ENCODE data around the gene CELA2B. TPM values are rescaled to one million over a fixed set of nuclear protein-coding genes. Genes with fewer than 3 reads are reported as not detected.

Gene CELA2B
- total RNA-seq, 3 donors from 2014 or later (not counting 1 experiment from before 2014, with no cell fraction given), result not detected

DNA sequence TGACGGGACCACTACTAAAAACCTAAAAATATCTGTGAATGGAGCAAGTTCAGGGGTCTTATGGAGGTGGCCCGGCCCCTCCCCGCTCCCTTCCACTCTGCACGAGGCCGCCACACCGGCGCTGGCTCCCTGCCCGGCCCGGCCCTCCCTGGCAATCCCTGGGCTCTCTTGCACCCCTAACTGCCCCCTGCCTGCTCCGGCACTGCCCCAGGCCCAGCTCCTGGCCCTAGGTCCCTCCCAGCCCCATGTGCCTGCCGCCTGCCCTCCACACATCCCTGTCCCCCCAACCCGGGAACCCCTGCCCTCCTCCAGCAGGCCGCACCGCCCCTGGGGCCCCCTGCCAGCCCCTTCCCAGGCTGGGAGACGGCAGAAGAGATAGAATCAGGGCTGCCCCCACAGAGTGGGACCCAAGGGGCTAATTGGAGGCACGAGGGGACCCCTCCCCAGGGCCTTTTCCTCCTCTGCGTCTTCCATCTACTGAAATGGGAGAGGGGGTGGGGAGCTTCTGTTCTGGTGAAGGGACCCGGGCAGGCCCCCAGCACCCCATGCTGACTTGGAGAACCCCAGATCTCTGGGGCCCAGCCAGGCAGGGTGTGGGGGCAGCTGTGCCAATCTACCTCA lies 47.0 kb upstream of the CELA2B start:
- Histone ChIP-seq H3K9me3 (ENCODE audit: control insufficient read depth, insufficient read depth, low read length) (no peaks in the 10 kb centered on the region), H3K4me1 (ENCODE audit: control insufficient read depth, insufficient read depth, low read length) (peaks cover 58% of the 10 kb centered on the region), H3K27me3 (ENCODE audit: control insufficient read depth, insufficient read depth, low read length) (no peaks in the 10 kb centered on the region), H3K27ac (ENCODE audit: low read length) (peak overlapping the region; percentile 24), H3K4me3 (ENCODE audit: low read length) (no peak overlapping the region), H3K36me3 (ENCODE audit: control insufficient read depth, insufficient read depth, low read length) (peaks cover 70% of the 10 kb centered on the region)
- peaks cover 46 to 73% of the 10 kb centered on the region in 2 donors for H3K4me1 Mint-ChIP-seq
- WGBS (ENCODE audit: insufficient coverage), result 90% methylated on average over 17 of the region's 18 CpGs
- TF ChIP-seq CTCF (IDR thresholded peaks at IDR 0.05), result no peak
- peak overlapping the region; percentile 68 for H3K4me3 Mint-ChIP-seq
- peaks cover 8% of the 10 kb centered on the region for H3K36me3 Mint-ChIP-seq
- peak overlapping the region; percentile 93 to 100 for H3K27ac Mint-ChIP-seq
- no peaks in the 10 kb centered on the region for H3K9me3 Mint-ChIP-seq
- intact Hi-C loops (cut with micrococcal nuclease), result no loop called here
- H3K27me3 Mint-ChIP-seq (ENCODE audit: low read depth in 2 of 2), result no peaks in the 10 kb centered on the region
- ATAC-seq (no peak), DNase-seq (peak in 1 of 2 donors; percentile 41)

DNA sequence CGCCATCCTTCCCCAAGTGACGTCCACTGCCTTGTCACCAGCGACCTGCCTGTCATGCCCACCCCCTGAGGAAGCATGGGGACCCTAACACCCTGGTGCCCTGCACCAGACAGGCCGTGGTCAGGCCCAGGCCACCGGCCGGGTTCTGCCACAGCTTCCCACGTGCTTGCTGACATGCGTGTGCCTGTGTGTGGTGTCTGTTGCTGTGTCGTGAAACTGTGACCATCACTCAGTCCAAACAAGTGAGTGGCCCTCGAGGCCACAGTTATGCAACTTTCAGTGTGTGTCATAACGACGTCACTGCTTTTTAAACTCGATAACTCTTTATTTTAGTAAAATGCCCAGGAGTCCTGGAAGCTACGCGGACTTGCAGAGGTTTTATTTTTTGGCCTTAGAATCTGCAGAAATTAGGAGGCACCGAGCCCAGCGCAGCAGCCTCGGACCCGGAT lies 46.2 kb upstream of the CELA2B start:
- DNase-seq, result peak; percentile 34 to 42
- intact Hi-C loops (cut with micrococcal nuclease), result loop anchor here (2.0 kb wide), 1 partner anchor 13 kb away; no protein-coding TSS in a partner anchor
- no peak overlapping the region for H3K4me3 ChIP-seq (ENCODE audit: low read length)
- H3K4me3 Mint-ChIP-seq, result peak overlapping the region; percentile 74
- peaks cover 8% of the 10 kb centered on the region for H3K36me3 Mint-ChIP-seq
- peaks cover 68% of the 10 kb centered on the region for H3K36me3 ChIP-seq (ENCODE audit: control insufficient read depth, insufficient read depth, low read length)
- TF ChIP-seq CTCF (IDR thresholded peaks at IDR 0.05), result no peak
- H3K27me3 Mint-ChIP-seq (ENCODE audit: low read depth in 2 of 2), result no peaks in the 10 kb centered on the region
- no peaks in the 10 kb centered on the region for H3K27me3 ChIP-seq (ENCODE audit: control insufficient read depth, insufficient read depth, low read length)
- H3K4me1 Mint-ChIP-seq, result peaks cover 42 to 68% of the 10 kb centered on the region in 2 donors
- WGBS (ENCODE audit: insufficient coverage), result 74% methylated on average over 16 of the region's 19 CpGs
- H3K27ac ChIP-seq (ENCODE audit: low read length), result peak overlapping the region; percentile 24
- no peaks in the 10 kb centered on the region for H3K9me3 ChIP-seq (ENCODE audit: control insufficient read depth, insufficient read depth, low read length)
- H3K4me1 ChIP-seq (ENCODE audit: control insufficient read depth, insufficient read depth, low read length), result peaks cover 52% of the 10 kb centered on the region
- H3K27ac Mint-ChIP-seq, result peak overlapping the region; percentile 88 to 93
- peak; percentile 3 to 19 (median 6) for ATAC-seq
- H3K9me3 Mint-ChIP-seq, result no peaks in the 10 kb centered on the region

- ATAC-seq (peak; percentile 51 to 76 (median 57)), DNase-seq (peak; percentile 84)
- peak; percentile 96 for TF ChIP-seq CTCF (IDR thresholded peaks at IDR 0.05)
- Histone ChIP-seq H3K27ac (ENCODE audit: low read length) (peak overlapping the region; percentile 52), H3K36me3 (ENCODE audit: control insufficient read depth, insufficient read depth, low read length) (peaks cover 57% of the 10 kb centered on the region), H3K4me1 (ENCODE audit: control insufficient read depth, insufficient read depth, low read length) (peaks cover 51% of the 10 kb centered on the region), H3K9me3 (ENCODE audit: control insufficient read depth, insufficient read depth, low read length) (no peaks in the 10 kb centered on the region), H3K4me3 (ENCODE audit: low read length) (no peak overlapping the region), H3K27me3 (ENCODE audit: control insufficient read depth, insufficient read depth, low read length) (no peaks in the 10 kb centered on the region)
- intact Hi-C loops (cut with micrococcal nuclease), result loop anchor here (1.0 to 2.0 kb wide), 2 partner anchors 14 to 108 kb away; no protein-coding TSS in a partner anchor
- H3K4me1 Mint-ChIP-seq, result peaks cover 45 to 68% of the 10 kb centered on the region in 2 donors
- no peaks in the 10 kb centered on the region for H3K27me3 Mint-ChIP-seq (ENCODE audit: low read depth in 2 of 2)
- no peaks in the 10 kb centered on the region for H3K9me3 Mint-ChIP-seq
- peak overlapping the region; percentile 45 for H3K4me3 Mint-ChIP-seq
- WGBS (ENCODE audit: insufficient coverage), result 60% methylated on average over 19 of the region's 19 CpGs
- H3K36me3 Mint-ChIP-seq, result peaks cover 8% of the 10 kb centered on the region
- H3K27ac Mint-ChIP-seq, result peak overlapping the region; percentile 88 to 93
Measured at GRCh38 chr1:15430787-15431570, 44.9 kb upstream of the CELA2B start.

Data from natural killer cell (primary cell).